Aorta (tissue), 5 donors: ENCODE results near the gene JHY. TPM values are rescaled to one million over a fixed set of nuclear protein-coding genes. Genes with fewer than 3 reads are reported as not detected.

Experiments
- ATAC-seq: fragments of 200-7000 bp; cut with Tn5 transposase; one replicate; pipeline ENCODE4 v1.9.1; 2022; ENCODE audit warnings: moderate library complexity; ENCODE audit not compliant: low FRiP score
- DNase-seq, 2 donors: peaks; one replicate each; pipeline ENCODE4 v3.0.0-alpha.2; 2020
- H3K27ac ChIP-seq, 2 donors: one replicate each; pipeline ENCODE4 v1.5.1; 2013; ENCODE audit warnings: low read length in 2 of 2, mild to moderate bottlenecking in 2 of 2, moderate library complexity in 2 of 2, control low read depth in 1 of 2, inconsistent platforms in 1 of 2, low read depth in 1 of 2
- H3K27me3 ChIP-seq, 2 donors: one replicate each; pipeline ENCODE4 v1.6.1; 2013; ENCODE audit warnings: control low read depth in 1 of 2, low read length in 1 of 2, mild to moderate bottlenecking in 1 of 2, moderate library complexity in 1 of 2; ENCODE audit not compliant: insufficient read depth in 2 of 2, control insufficient read depth in 1 of 2
- H3K36me3 ChIP-seq, 2 donors: one replicate each; pipeline ENCODE4 v1.6.1; 2013; ENCODE audit warnings: control low read depth in 1 of 2, low read length in 1 of 2, mild to moderate bottlenecking in 1 of 2; ENCODE audit not compliant: insufficient read depth in 2 of 2, control insufficient read depth in 1 of 2
- H3K4me1 ChIP-seq, 2 donors: one replicate each; pipeline ENCODE4 v1.6.1; 2013; ENCODE audit warnings: low read length in 2 of 2, control low read depth in 1 of 2, mild to moderate bottlenecking in 1 of 2, moderate library complexity in 1 of 2; ENCODE audit not compliant: insufficient read depth in 2 of 2, control insufficient read depth in 1 of 2
- H3K4me3 ChIP-seq, 2 donors: one replicate each; pipeline ENCODE4 v1.5.1; 2013; ENCODE audit warnings: low read length in 2 of 2, control low read depth in 1 of 2, mild to moderate bottlenecking in 1 of 2
- H3K9me3 ChIP-seq: one replicate; pipeline ENCODE4 v1.6.1; 2013; ENCODE audit warnings: mild to moderate bottlenecking, low read length; ENCODE audit not compliant: control insufficient read depth
- WGBS, 2 donors: extraction: QIAGEN DNeasy Blood & Tissue Kit; methylation state at CpG; one replicate each; pipeline ENCODE4 v1.1.7; 2013; 5-methylcytosine and 5-hydroxymethylcytosine counted together
- intact Hi-C, 2 donors: fragments of 100-400 bp; cut with DNase I; formaldehyde crosslinking; loops; one replicate each; pipeline versions ENCODE4 v1.14.2 to v1.15.0; 2022
- polyA plus RNA-seq, 2 donors: library from polyadenylated mRNA; stranded (reverse); fragments of 200-250 nt; gene quantifications; one replicate each; pipeline ENCODE4 v1.2.3, GENCODE V29; 2013
- total RNA-seq, 2 donors: library from RNA; stranded (reverse); fragmentation: NEBNext Ultra II Directional; extraction: Animal tissue kit (Norgen Biotek cat#: 25700); gene quantifications; one replicate each; pipeline ENCODE4 v1.2.1, GENCODE V29; 2021
- donor health status: healthy with polysubstance abuse.
- donor health status: Bipolar disorder and iron deficiency.
- donor health status: DM: no; HTN: no; CAD: no.
- donor health status: DM: no; HTN: no; CAD: no.
- donor health status: DM: yes; HTN: yes; CAD: no.

The JHY gene
- total and polyA plus RNA-seq, 4 donors = 1.8 to 7.1 (median 4.7) TPM

DNA sequence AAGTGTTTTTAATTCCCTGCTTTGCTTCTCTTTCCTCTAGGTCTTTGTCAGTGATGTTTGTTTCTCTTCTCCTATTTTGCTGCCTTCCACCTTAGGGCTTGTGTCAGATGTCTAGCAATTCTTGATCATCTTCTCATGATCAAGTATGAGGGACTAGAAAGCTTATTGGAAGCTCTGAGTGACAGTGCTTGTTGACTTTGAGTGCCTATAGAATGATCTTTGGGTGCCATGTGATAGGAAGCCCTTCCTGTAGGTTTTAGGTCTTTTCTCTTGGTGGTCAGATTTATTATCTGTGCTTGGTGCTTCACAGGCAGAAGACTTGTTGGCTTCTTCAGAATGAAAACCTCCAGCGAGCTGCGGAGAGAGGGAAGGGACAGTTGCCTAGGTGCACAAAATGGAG, 56.0 kb downstream of the JHY start:
- no peaks in the 10 kb centered on the region for H3K4me1 ChIP-seq
- ATAC-seq = no peak
- no peak overlapping the region for H3K4me3 ChIP-seq
- 89 to 96% methylated on average over 2 of the region's 2 CpGs for WGBS, 2 donors
- intact Hi-C loops = no loop called here
- no peak overlapping the region for H3K27ac ChIP-seq
- DNase-seq = no peak
- peaks cover 0 to 3% of the 10 kb centered on the region in 2 donors for H3K36me3 ChIP-seq
- no peaks in the 10 kb centered on the region for H3K27me3 ChIP-seq
- peaks cover 1% of the 10 kb centered on the region for H3K9me3 ChIP-seq

DNA sequence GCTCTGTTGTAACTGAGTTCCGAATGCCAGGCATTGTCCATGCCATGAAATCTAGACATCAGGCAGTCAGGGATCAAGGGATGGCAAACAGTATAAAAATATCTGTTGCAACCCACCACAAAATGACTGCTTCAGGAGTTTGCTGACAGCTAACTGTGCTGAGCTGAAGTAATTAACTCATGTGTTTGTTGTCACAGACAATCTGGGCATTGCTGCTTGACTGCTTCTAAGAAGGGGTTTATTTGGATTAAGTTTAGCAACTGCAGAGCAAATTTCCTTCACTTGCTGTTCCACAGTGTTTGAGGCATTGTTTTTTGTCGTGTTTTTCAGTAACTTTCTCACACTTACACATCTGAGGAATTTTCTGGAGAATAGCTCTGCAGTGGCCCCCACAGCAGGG, 68.7 kb downstream of the JHY start:
- Histone ChIP-seq H3K4me1 (no peaks in the 10 kb centered on the region), H3K27ac (no peak overlapping the region), H3K36me3 (peaks cover 4 to 10% of the 10 kb centered on the region in 2 donors), H3K27me3 (no peaks in the 10 kb centered on the region), H3K4me3 (no peak overlapping the region), H3K9me3 (no peaks in the 10 kb centered on the region)
- 55 to 62% methylated on average over 2 of the region's 2 CpGs for WGBS, 2 donors
- ATAC-seq (no peak), DNase-seq (no peak)
- intact Hi-C loops = no loop called here

DNA sequence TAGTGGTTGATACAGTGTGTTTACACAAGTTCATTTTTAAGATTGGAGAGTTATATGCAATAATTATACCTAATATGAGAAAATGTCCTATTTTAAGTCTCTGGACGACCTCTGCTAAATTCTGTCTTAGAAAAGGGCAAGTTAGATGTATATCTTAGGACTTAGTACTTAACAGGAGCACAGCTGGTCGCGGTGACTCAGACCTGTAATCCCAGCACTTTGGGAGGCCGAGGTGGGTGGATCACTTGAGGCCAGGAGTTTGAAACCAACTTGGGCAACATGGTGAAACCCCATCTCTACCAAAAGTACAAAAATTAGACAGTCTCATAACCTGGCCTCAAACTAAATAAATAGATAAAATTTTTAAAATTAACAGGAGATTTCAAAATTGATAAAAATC, 71.9 kb downstream of the JHY start:
- no peak for DNase-seq

DNA sequence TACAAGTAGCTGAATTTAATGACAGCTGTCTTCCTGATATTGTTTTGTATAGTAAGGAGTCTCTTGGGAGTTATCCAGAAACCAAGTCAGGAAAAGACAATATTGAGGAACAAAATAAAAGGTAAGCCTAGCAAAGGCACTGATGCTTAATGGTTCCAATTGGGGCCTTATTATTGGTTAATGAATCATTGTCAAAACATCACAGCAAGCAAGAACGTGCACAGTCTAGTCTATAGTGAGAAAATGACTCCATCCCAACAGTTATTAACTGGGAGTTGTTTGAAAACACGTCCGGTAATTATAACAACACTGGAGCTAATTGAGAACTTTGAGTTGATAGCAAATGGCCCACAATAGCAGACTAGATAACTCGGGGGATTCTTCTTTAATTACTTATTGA, 81.4 kb downstream of the JHY start:
- Histone ChIP-seq H3K27me3 (no peaks in the 10 kb centered on the region), H3K9me3 (no peaks in the 10 kb centered on the region), H3K27ac (no peak overlapping the region), H3K4me1 (no peaks in the 10 kb centered on the region), H3K36me3 (peaks cover 0 to 2% of the 10 kb centered on the region in 2 donors), H3K4me3 (no peak overlapping the region)
- WGBS, 2 donors = 78 to 82% methylated on average over 4 of the region's 4 CpGs
- ATAC-seq (no peak), DNase-seq (no peak)
- intact Hi-C loops = no loop called here

More for the DNA sequence above, 71.9 kb downstream of the JHY start:
- H3K27me3 ChIP-seq = no peaks in the 10 kb centered on the region
- no peaks in the 10 kb centered on the region for H3K4me1 ChIP-seq
- intact Hi-C loops = no loop called here
- 93% methylated on average over 4 of the region's 4 CpGs for WGBS, 2 donors
- no peak overlapping the region for H3K27ac ChIP-seq
- no peaks in the 10 kb centered on the region for H3K9me3 ChIP-seq
- H3K36me3 ChIP-seq = peaks cover 0 to 6% of the 10 kb centered on the region in 2 donors
- H3K4me3 ChIP-seq = no peak overlapping the region
- ATAC-seq = no peak

DNA sequence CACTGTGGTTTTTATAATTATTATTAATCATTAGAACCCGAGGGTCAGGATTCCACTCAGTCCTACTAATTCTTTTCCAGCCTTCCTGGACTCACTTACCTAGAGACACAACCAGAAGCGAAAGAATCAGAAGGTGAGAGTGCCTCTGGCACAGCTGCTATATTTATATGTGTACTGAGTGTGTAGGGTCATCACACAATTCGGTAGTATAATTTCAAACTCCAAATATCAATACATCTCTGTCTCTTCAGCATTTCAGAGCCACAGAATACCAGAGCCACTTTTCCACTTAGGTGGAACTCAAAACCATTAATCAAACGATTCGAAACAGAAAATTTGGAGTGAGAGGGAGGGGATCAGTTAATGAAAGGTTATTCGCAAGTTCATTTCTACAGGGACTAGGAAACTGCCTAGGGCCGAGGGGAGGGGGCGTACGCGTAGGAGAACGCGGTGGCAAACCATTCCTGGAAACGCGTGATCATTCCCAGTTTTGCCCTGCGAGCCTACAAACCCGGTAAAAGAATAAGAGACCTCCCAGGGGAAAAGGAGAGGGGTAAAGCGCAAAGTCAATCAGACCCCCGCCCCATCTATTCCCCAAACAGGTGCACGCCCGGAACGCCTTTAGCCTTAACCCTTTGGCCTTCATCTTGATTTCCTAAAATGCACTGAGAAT, 93.6 kb downstream of the JHY start:
- Histone ChIP-seq H3K4me1 (no peaks in the 10 kb centered on the region), H3K36me3 (no peaks in the 10 kb centered on the region), H3K27ac (no peak overlapping the region), H3K9me3 (no peaks in the 10 kb centered on the region), H3K4me3 (no peak overlapping the region), H3K27me3 (peaks cover 0 to 2% of the 10 kb centered on the region in 2 donors)
- DNase-seq (no peak), ATAC-seq (no peak)
- intact Hi-C loops = no loop called here
- 10% methylated on average over 21 of the region's 21 CpGs for WGBS, 2 donors

DNA sequence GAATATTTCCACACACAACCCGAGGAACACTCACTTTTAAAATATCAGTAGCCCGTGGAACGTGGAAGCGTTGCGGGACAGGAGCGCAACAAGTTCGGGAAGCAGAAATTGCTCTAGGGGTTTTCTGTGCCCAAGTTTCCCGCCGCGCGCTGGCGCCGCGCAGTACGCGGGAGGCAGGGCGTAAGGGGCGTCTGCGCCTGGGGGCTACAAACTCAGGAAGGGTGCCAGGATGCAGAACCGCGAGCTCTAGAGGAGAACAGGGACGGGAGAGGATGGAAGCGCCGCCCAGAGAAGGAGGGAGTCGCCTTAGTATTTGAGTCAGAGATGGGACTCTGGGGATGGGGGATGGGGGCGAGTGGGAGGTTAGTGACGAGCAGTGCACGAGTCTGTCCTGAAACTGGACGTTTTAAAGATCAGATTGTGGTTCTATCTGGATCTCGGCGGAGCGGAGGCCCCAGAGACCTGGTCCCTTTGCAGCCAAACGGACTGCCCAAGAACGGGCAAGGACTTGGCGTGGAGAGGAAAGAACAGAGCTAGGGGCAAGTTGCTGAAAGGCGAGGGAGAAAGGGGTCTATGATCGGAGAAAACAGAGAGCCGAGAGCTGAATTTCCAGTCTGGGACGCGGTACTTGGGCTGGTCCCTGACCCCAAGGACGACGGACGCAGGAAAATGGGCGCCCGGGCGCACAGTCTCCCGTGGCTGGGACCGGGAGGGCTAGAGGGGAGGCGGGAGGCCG, 94.3 kb downstream of the JHY start:
- H3K36me3 ChIP-seq = no peaks in the 10 kb centered on the region
- 3% methylated on average over 46 to 50 of the region's 50 CpGs for WGBS, 2 donors
- DNase-seq = no peak
- ATAC-seq = no peak
- no peak overlapping the region for H3K27ac ChIP-seq
- intact Hi-C loops = no loop called here
- H3K9me3 ChIP-seq = no peaks in the 10 kb centered on the region
- H3K4me3 ChIP-seq = no peak overlapping the region
- H3K4me1 ChIP-seq = no peaks in the 10 kb centered on the region
- H3K27me3 ChIP-seq = peaks cover 0 to 2% of the 10 kb centered on the region in 2 donors

DNA sequence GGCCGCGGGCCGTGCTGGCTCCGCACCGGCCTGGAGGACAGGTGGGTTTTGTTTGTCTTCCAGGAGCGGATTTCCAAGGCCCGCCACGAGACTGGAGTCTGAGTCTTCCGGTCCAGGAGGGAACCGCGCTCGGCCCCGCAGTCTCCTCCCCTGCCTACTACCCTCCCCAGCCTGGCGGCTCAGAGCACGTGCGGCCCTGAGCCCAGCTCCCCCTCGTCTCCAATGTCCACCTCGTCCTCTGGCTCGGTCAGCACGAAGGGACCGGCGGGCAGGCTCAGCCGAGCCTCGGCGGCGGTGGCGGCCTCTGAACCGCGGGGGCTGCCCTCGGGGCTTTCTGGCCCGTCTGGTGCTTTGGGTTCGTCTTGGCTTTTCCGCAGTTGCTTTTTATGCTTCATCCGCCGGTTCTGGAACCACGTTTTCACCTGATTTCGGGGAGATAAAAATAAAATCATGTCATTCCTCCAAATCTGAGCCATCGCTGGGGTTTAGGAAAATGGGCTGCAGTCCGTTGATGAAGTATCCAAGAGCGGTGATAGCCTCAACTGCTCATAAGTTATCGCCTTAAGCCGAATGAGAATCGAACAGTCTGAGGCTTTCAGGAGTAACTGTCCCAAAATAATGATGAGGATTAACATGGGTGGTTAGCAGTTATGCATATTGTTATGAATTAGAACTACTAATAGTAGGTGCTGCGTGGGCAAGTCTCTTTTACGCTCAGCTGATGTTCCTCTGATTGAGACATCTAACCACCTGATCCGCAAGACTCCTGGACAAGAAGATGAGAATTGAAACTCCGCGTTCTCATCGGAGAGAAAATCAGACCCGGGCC, 95.1 kb downstream of the JHY start:
- Histone ChIP-seq H3K36me3 (no peaks in the 10 kb centered on the region), H3K27me3 (peaks cover 0 to 2% of the 10 kb centered on the region in 2 donors), H3K4me3 (no peak overlapping the region), H3K27ac (no peak overlapping the region), H3K9me3 (no peaks in the 10 kb centered on the region), H3K4me1 (no peaks in the 10 kb centered on the region)
- intact Hi-C loops = no loop called here
- 4 to 5% methylated on average over 41 to 50 of the region's 50 CpGs for WGBS, 2 donors
- DNase-seq (no peak), ATAC-seq (peak; percentile 31)

DNA sequence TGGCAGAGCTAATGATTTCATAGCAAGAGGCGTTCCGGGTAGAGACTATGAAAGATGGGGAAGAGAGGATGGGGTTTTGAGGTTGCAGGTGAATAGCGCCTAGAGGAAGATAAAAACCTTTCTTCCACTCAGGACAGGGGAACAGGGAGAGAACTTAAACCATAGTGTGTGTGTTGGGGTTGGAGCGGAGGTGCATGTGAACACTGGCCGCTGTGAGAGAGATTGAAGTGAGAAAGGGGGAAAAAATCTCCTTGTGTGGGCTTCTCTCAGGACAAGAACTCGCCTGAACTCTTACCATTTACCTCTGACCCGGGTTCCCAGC, 95.7 kb downstream of the JHY start:
- no peak for DNase-seq
- intact Hi-C loops = no loop called here
- ATAC-seq = no peak
- no peaks in the 10 kb centered on the region for H3K36me3 ChIP-seq
- no peaks in the 10 kb centered on the region for H3K4me1 ChIP-seq
- no peak overlapping the region for H3K27ac ChIP-seq
- H3K4me3 ChIP-seq = no peak overlapping the region
- H3K9me3 ChIP-seq = no peaks in the 10 kb centered on the region
- peaks cover 0 to 2% of the 10 kb centered on the region in 2 donors for H3K27me3 ChIP-seq
- 15 to 16% methylated on average over 7 of the region's 7 CpGs for WGBS, 2 donors
